ENCODE measurements around the gene NYAP2.

Gene NYAP2

GRCh38 chr2:225399504-225399903 is at the start of gene NYAP2:
TSS of gene NYAP2 (plus strand) at chr2:225399710. CDS start at chr2:225408881, 9,171 bp downstream.
- no peak for DNase-seq

GRCh38 chr2:225353579-225354085 is 45.9 kb upstream of the NYAP2 start:
- no peak for DNase-seq

- DNase-seq, result no peak
Observed at GRCh38 chr2:225354281-225354774, 45.2 kb upstream of the NYAP2 start.

- no peak for DNase-seq
Observed at GRCh38 chr2:225355788-225356187, 43.7 kb upstream of the NYAP2 start.

GRCh38 chr2:225366731-225367130 is 32.8 kb upstream of the NYAP2 start:
- no peak for DNase-seq

GRCh38 chr2:225367482-225367881 is 32.0 kb upstream of the NYAP2 start:
- no peak for DNase-seq

GRCh38 chr2:225378984-225379383 is 20.5 kb upstream of the NYAP2 start:
- no peak for DNase-seq

GRCh38 chr2:225379856-225380255 is 19.7 kb upstream of the NYAP2 start:
- DNase-seq, result no peak

- no peak for DNase-seq
Observed at GRCh38 chr2:225381609-225382008, 17.9 kb upstream of the NYAP2 start.

GRCh38 chr2:225398372-225398771 is 1.1 kb upstream of the NYAP2 start:
- no peak for DNase-seq

- DNase-seq, result no peak
Observed at GRCh38 chr2:225400060-225400511, 576 bp downstream of the NYAP2 start.

GRCh38 chr2:225400546-225401400 is 1.3 kb downstream of the NYAP2 start:
- DNase-seq, result no peak

GRCh38 chr2:225402210-225402776 is 2.8 kb downstream of the NYAP2 start:
- no peak for DNase-seq

- no peak for DNase-seq
Observed at GRCh38 chr2:225411452-225411851, 11.9 kb downstream of the NYAP2 start.

- no peak for DNase-seq
Observed at GRCh38 chr2:225413786-225414185, 14.3 kb downstream of the NYAP2 start.

- DNase-seq, result no peak
Observed at GRCh38 chr2:225414902-225415301, 15.4 kb downstream of the NYAP2 start.

- DNase-seq, result no peak
Observed at GRCh38 chr2:225415341-225415740, 15.8 kb downstream of the NYAP2 start.

- no peak for DNase-seq
Observed at GRCh38 chr2:225415792-225416191, 16.3 kb downstream of the NYAP2 start.

- DNase-seq, result no peak
Observed at GRCh38 chr2:225416616-225417367, 17.3 kb downstream of the NYAP2 start.

- no peak for DNase-seq
Observed at GRCh38 chr2:225419033-225419432, 19.5 kb downstream of the NYAP2 start.

- DNase-seq, result no peak
Observed at GRCh38 chr2:225422145-225422544, 22.6 kb downstream of the NYAP2 start.

- no peak for DNase-seq
Observed at GRCh38 chr2:225425284-225425683, 25.8 kb downstream of the NYAP2 start.

- DNase-seq, result no peak
Observed at GRCh38 chr2:225428360-225428759, 28.9 kb downstream of the NYAP2 start.
